Cardiac muscle cell (in vitro differentiated cells and primary cell): ENCODE data around the gene PKN3. TPM values are rescaled to one million over a fixed set of nuclear protein-coding genes. Genes with fewer than 3 reads are reported as not detected.

Experiments used
- DNase-seq, 2 donors: peaks; one replicate each; pipeline versions ENCODE4 v3.0.0 to v3.0.0-alpha.2; 2010 to 2017; ENCODE audit warnings: low read depth in 1 of 2, low spot score in 1 of 2
- H3K27ac ChIP-seq: fragments of 200-600 bp; sonication (generic); 2 replicates; pipeline ENCODE4 v1.5.1; 2016
- H3K27me3 ChIP-seq: fragments of 200-600 bp; sonication (generic); 2 replicates; pipeline ENCODE4 v1.6.0; 2016; ENCODE audit warnings: control low read depth
- H3K36me3 ChIP-seq: fragments of 200-600 bp; sonication (generic); 2 replicates; pipeline ENCODE4 v1.5.1; 2016; ENCODE audit warnings: control low read depth
- H3K4me1 ChIP-seq: fragments of 200-600 bp; sonication (generic); 2 replicates; pipeline ENCODE4 v1.8.1; 2017; ENCODE audit warnings: low read depth, mild to moderate bottlenecking, mixed run types
- H3K4me3 ChIP-seq: fragments of 200-600 bp; sonication (generic); 2 replicates; pipeline ENCODE4 v1.5.1; 2016; ENCODE audit warnings: mild to moderate bottlenecking
- H3K9me3 ChIP-seq: fragments of 200-600 bp; sonication (generic); 2 replicates; pipeline ENCODE4 v1.5.1; 2017; ENCODE audit warnings: low read depth, mild to moderate bottlenecking, control low read depth
- polyA plus RNA-seq: library from polyadenylated mRNA; unstranded; fragments of >200 nt; fragmentation: Nextera tagmentation; extraction: Ambion mirVana; gene quantifications from 2 replicates; pipeline ENCODE4 v1.2.1, GENCODE V29; 2016
- total RNA-seq: library from RNA; depleted of rRNA; stranded (reverse); fragments of >200 nt; gene quantifications from 2 replicates; pipeline ENCODE4 v1.2.3, GENCODE V29; 2016
- TF ChIP-seq, protein P1 (sequence below): IDR thresholded peaks from 2 replicates; pipeline ENCODE4 v1.5.1; 2012; ENCODE audit warnings: low read depth, mild to moderate bottlenecking, low read length

The PKN3 gene
- total and polyA plus RNA-seq, 2 experiments from 2014 or later: 13.4 to 17.9 TPM

DNA sequence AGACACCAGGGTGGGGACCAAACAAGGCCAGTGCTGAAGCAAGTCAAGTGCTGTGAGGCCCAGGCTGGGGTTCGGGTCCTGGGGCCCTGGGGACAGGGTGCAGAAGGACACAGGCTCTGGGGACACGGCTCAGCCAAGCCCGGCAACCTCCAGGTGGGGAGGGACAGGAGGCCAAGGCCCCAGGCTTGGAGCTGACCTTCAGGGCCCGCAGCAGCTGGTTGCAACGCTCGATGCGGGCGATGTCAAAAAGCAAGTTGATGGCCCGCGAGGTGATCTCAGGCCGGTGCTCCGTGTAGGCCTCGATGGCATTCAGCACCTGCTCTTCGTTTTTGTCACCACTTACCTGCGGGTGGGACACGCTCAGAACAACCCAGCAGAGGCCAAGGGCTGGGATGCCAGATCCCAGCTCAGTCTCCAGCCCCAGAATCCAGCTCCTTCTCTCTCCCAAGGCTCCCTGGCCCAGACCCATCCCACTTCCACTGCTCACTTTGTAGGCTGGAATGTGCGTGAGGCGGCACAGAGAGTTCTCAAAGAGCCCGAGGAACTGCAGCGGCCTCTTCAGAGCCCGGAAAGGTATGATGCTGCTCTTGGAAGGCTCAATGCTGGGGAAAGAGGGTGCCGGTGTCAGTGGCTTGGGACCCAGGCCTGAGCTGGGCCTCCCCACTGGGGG lies 48.8 kb downstream of the PKN3 start:
- Histone ChIP-seq H3K9me3 (no peaks in the 10 kb centered on the region), H3K27ac (no peak overlapping the region), H3K4me1 (no peaks in the 10 kb centered on the region), H3K4me3 (no peak overlapping the region), H3K36me3 (peaks cover 25% of the 10 kb centered on the region), H3K27me3 (no peaks in the 10 kb centered on the region)
- no peak for DNase-seq
- TF ChIP-seq, protein P1, sequence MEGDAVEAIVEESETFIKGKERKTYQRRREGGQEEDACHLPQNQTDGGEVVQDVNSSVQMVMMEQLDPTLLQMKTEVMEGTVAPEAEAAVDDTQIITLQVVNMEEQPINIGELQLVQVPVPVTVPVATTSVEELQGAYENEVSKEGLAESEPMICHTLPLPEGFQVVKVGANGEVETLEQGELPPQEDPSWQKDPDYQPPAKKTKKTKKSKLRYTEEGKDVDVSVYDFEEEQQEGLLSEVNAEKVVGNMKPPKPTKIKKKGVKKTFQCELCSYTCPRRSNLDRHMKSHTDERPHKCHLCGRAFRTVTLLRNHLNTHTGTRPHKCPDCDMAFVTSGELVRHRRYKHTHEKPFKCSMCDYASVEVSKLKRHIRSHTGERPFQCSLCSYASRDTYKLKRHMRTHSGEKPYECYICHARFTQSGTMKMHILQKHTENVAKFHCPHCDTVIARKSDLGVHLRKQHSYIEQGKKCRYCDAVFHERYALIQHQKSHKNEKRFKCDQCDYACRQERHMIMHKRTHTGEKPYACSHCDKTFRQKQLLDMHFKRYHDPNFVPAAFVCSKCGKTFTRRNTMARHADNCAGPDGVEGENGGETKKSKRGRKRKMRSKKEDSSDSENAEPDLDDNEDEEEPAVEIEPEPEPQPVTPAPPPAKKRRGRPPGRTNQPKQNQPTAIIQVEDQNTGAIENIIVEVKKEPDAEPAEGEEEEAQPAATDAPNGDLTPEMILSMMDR: no peak

DNA sequence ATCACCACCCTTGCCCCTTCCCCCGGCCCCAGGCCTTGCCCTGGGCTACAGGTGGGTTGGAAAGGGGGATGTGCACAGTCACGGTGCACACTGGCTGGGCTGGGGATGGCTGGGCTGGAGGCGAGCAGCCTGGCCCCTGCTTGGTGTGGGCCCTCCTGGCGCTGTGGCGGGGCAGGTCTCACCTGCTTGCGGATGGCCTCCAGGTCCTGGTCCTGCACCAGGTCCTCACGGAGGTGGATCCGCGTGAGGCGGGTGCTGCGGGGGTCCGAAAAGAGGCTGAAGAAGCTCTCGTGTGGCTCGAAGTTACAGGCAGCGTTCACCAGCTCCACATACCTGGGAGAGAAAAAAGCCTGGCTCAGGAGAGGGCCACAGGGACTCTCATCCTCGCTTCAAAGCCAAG lies 51.3 kb downstream of the PKN3 start:
- Histone ChIP-seq H3K36me3 (peaks cover 22% of the 10 kb centered on the region), H3K4me1 (no peaks in the 10 kb centered on the region), H3K27ac (no peak overlapping the region), H3K27me3 (no peaks in the 10 kb centered on the region), H3K9me3 (no peaks in the 10 kb centered on the region), H3K4me3 (no peak overlapping the region)
- DNase-seq: no peak
- TF ChIP-seq, protein P1: no peak

DNA sequence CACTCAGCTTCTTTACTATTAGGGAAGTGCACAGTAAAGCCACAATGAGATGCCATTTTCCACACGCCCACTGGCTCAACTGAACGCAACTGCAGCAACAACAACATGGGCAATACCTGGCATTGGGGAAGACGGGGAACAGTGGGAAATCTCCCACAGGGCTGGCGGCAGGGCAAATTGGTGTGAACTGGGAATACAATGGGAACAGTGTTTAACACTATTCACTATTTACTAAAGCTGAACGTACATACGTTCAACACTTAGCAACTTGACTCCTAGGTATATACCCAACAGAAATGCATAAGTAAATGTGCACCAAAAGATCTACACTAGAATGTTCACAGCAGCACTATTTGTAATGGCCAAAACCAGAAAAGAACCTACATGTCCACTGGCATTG lies 55.3 kb downstream of the PKN3 start:
- no peaks in the 10 kb centered on the region for H3K9me3 ChIP-seq
- H3K27ac ChIP-seq: no peak overlapping the region
- H3K27me3 ChIP-seq: no peaks in the 10 kb centered on the region
- no peak for DNase-seq
- peaks cover 6% of the 10 kb centered on the region for H3K36me3 ChIP-seq
- no peaks in the 10 kb centered on the region for H3K4me1 ChIP-seq
- H3K4me3 ChIP-seq: no peak overlapping the region
- TF ChIP-seq, protein P1: no peak

DNA sequence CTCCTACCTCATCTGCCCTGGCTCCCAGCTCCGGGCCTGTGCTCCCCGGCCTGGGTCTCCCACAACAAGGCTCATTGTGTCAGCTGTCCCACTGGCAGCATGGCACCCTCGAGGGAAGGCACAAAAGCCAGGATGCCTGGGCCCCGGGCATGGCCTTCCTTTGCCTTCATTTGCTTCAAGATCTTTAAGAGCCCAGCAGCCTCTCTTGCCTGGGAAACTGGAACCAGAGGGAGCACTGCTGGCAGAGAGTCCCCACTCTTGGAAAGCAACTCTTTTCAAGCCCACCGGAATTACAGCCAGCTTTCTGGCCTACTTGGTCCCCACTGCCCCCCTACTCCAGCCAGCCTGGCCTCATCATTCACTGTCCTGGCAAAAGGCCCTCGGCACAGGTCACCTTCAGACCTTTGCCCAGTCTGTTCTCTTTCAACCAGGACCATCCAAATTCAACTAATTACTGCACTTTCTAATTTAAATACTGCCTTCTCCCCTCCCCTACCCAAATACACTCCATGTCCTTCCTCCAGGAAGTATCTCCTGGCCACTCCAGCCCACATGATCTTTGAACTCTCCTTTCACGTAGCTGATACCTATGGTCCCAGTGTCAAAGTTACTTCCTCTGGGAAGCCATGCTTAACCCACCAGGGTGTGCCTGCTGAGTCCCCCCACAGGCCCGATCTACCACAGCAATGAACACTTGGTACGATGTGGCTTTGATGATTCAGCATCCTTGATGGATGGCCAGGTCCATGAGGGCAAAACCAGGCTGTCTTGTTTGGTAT lies 60.6 kb downstream of the PKN3 start:
- Histone ChIP-seq H3K27me3 (no peaks in the 10 kb centered on the region), H3K4me3 (no peak overlapping the region), H3K27ac (no peak overlapping the region), H3K4me1 (no peaks in the 10 kb centered on the region), H3K9me3 (no peaks in the 10 kb centered on the region), H3K36me3 (no peaks in the 10 kb centered on the region)
- DNase-seq: no peak
- TF ChIP-seq, protein P1: no peak

DNA sequence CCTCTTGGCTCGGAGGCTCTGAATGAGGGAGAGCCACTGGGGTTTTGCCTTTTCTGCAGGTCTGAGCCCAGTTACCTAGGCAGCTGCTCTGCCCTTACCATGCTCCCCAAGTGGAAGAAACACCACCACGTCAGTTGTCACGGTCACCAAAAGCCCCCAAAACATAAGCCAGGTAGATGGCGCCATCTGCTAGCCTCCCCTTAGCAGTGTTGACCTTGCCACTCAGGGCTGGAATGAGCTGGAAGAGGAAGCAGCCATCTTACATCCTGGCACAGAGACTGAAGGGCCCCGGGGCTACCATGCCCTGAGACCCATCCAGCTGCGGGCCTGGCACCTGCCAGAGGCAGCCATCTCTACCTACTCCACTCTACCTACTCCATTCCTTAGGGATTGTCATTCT lies 62.1 kb downstream of the PKN3 start:
- Histone ChIP-seq H3K9me3 (no peaks in the 10 kb centered on the region), H3K4me3 (no peak overlapping the region), H3K36me3 (no peaks in the 10 kb centered on the region), H3K27me3 (no peaks in the 10 kb centered on the region), H3K27ac (no peak overlapping the region), H3K4me1 (no peaks in the 10 kb centered on the region)
- no peak for DNase-seq
- TF ChIP-seq, protein P1: no peak
